Upper lobe of left lung (tissue), 6 donors: ENCODE data around the gene TOX2. TPM values are rescaled to one million over a fixed set of nuclear protein-coding genes. Genes with fewer than 3 reads are reported as not detected.

ENCODE experiments used
- ATAC-seq, 2 donors: fragments of 200-7000 bp; cut with Tn5 transposase; one replicate each; pipeline ENCODE4 v1.9.1; 2022; ENCODE audit warnings: mild to moderate bottlenecking in 2 of 2, moderate library complexity in 2 of 2; ENCODE audit not compliant: low FRiP score in 2 of 2
- DNase-seq, 2 donors: peaks; one replicate each; pipeline ENCODE4 v3.0.0-alpha.2; 2019 to 2020
- H3K27ac ChIP-seq, 4 donors: fragments of 200-600 bp; sonication (generic); one replicate each; pipeline ENCODE4 v1.5.1; 2016 to 2019
- H3K27me3 ChIP-seq, 4 donors: fragments of 200-600 bp; sonication (generic); one replicate each; pipeline ENCODE4 v1.5.1; 2017 to 2019
- H3K36me3 ChIP-seq, 4 donors: fragments of 200-600 bp; sonication (generic); one replicate each; pipeline ENCODE4 v1.5.1; 2016 to 2019
- H3K4me1 ChIP-seq, 4 donors: fragments of 200-600 bp; sonication (generic); one replicate each; pipeline ENCODE4 v1.5.1; 2018 to 2019
- H3K4me3 ChIP-seq, 4 donors: fragments of 200-600 bp; sonication (generic); one replicate each; pipeline ENCODE4 v1.5.1; 2017 to 2019; ENCODE audit warnings: mild to moderate bottlenecking in 2 of 4, moderate library complexity in 1 of 4
- H3K9me3 ChIP-seq, 4 donors: fragments of 200-600 bp; sonication (generic); one replicate each; pipeline ENCODE4 v1.5.1; 2018 to 2019
- CTCF ChIP-seq, 6 experiments: fragments of 450-650 bp in 4 of 6; fragments of 200-600 bp in 2 of 6; sonication (generic) in 2 of 6; IDR thresholded peaks; one replicate each; pipeline ENCODE4 v1.5.1; 2016 to 2019; ENCODE audit warnings: antibody characterized with exemption in 6 of 6
- EP300 ChIP-seq, 4 donors: sonication (generic); formaldehyde crosslinking; IDR thresholded peaks; one replicate each; pipeline ENCODE4 v1.5.1; 2017; ENCODE audit warnings: antibody characterized with exemption in 4 of 4, control low read depth in 2 of 4
- POLR2A ChIP-seq, 4 donors: fragments of 450-650 bp; IDR thresholded peaks; one replicate each; pipeline ENCODE4 v1.5.1; 2016 to 2017; ENCODE audit warnings: antibody characterized with exemption in 4 of 4, mild to moderate bottlenecking in 2 of 4
- POLR2AphosphoS5 ChIP-seq, 2 donors: sonication (generic); formaldehyde crosslinking; IDR thresholded peaks; one replicate each; pipeline ENCODE4 v1.5.1; 2017; ENCODE audit warnings: antibody characterized with exemption in 2 of 2
- WGBS, 2 donors: methylation state at CpG; one replicate each; pipeline ENCODE4 v1.1.5; 2017 to 2018; 5-methylcytosine and 5-hydroxymethylcytosine counted together
- total RNA-seq, 6 donors: library from RNA; depleted of rRNA in 4 of 6; stranded (reverse); fragments of >200 nt in 4 of 6; gene quantifications; one replicate each; pipeline versions ENCODE4 v1.1.0 to v1.2.1, GENCODE V29; 2016 to 2021
- donor health status: DM: no; HTN: no; CAD: no; lungs with moderate emphysema.
- donor health status: DM: no; HTN: yes; CAD: no; lungs with severe emphysema.

The TOX2 gene
- total RNA-seq, 6 donors from 2014 or later = 7.2 to 29.3 (median 23.7) TPM

DNA sequence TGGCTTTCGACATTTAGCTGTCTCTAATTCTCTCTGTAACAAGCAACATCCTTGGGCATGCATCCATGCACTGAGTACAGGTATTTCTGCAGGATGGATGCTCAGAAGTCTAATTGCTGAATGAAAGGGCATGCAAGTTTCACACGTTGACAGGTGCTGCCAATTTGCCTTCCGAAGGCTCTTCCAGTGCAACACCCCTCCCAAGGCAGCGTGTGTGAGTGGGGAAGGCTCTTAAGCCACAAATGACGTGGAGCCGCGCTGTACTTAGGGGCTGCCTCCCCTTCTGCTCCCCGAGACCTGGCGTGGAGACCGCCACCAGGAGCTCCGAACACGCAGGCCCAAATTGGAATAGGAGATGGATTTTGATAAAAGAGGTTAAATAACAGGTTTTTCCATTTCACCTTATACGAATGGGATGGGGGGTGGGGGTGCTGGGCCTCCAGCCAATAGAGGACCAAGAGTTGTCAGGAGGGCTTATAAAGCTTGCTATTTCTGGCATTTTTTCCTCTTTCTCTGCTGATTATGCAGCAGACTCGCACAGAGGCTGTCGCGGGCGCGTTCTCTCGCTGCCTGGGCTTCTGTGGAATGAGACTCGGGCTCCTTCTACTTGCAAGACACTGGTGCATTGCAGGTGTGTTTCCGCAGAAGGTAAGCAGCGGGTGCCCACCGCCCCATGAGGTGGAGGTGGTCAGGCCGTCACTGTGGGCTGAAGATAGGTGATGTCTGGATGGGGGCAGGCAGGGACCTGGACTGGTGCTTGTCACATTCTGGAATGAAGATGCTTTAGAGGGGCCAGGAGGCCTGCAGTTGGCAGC lies 30.9 kb downstream of the TOX2 start:
- no peaks in the 10 kb centered on the region for H3K27me3 ChIP-seq
- WGBS, 2 donors = 78 to 91% methylated on average over 24 of the region's 24 CpGs
- DNase-seq = peak in 1 of 2 donors; percentile 70
- no peak overlapping the region for H3K4me3 ChIP-seq
- H3K4me1 ChIP-seq = peaks cover 43 to 53% (median 49%) of the 10 kb centered on the region in 4 donors
- H3K36me3 ChIP-seq = no peaks in the 10 kb centered on the region
- ATAC-seq = no peak
- no peaks in the 10 kb centered on the region for H3K9me3 ChIP-seq
- H3K27ac ChIP-seq = no peak overlapping the region
- TF ChIP-seq EP300 (IDR thresholded peaks at IDR 0.05) (no peak), POLR2A (IDR thresholded peaks at IDR 0.05) (no peak), POLR2AphosphoS5 (IDR thresholded peaks at IDR 0.05) (no peak), CTCF (IDR thresholded peaks at IDR 0.05) (no peak)

GRCh38 chr20:43946206-43946491 lies 31.5 kb downstream of the TOX2 start:
- Histone ChIP-seq H3K4me3 (no peak overlapping the region), H3K4me1 (peaks cover 41 to 50% (median 47%) of the 10 kb centered on the region in 4 donors), H3K9me3 (no peaks in the 10 kb centered on the region), H3K27me3 (no peaks in the 10 kb centered on the region), H3K36me3 (no peaks in the 10 kb centered on the region), H3K27ac (no peak overlapping the region)
- no peak for DNase-seq
- WGBS, 2 donors = 83 to 89% methylated on average over 2 of the region's 2 CpGs
- ATAC-seq = no peak
- TF ChIP-seq EP300 (IDR thresholded peaks at IDR 0.05) (no peak), POLR2A (IDR thresholded peaks at IDR 0.05) (no peak), CTCF (IDR thresholded peaks at IDR 0.05) (no peak), POLR2AphosphoS5 (IDR thresholded peaks at IDR 0.05) (no peak)

GRCh38 chr20:43946659-43947315 lies 32.1 kb downstream of the TOX2 start:
- DNase-seq (no peak), ATAC-seq (no peak)
- WGBS, 2 donors = 75 to 94% methylated on average over 9 of the region's 9 CpGs
- Histone ChIP-seq H3K27me3 (no peaks in the 10 kb centered on the region), H3K36me3 (no peaks in the 10 kb centered on the region), H3K27ac (no peak overlapping the region), H3K4me1 (peaks cover 35 to 44% (median 41%) of the 10 kb centered on the region in 4 donors), H3K9me3 (no peaks in the 10 kb centered on the region), H3K4me3 (no peak overlapping the region)
- TF ChIP-seq POLR2AphosphoS5 (IDR thresholded peaks at IDR 0.05) (no peak), POLR2A (IDR thresholded peaks at IDR 0.05) (no peak), EP300 (IDR thresholded peaks at IDR 0.05) (no peak)

DNA sequence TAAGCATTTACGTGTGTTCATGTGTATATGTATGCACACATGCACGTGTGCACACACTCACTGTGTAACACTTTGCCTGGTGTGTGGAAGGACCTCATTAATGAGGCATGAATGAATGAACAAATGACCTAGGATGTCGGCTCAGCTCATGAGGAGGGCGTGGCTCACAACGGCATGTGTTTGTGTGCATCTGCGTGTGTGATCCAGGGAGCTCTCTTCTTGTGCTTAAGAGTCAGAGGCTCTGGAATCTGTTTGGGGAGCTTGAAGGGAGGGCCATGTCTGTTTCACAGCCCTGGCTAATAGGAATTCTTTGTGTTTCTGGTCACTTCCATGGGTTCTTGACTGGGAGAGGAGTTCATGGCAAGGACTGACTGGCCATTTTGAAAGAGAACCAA lies 32.7 kb downstream of the TOX2 start:
- Histone ChIP-seq H3K4me3 (no peak overlapping the region), H3K36me3 (no peaks in the 10 kb centered on the region), H3K27ac (no peak overlapping the region), H3K27me3 (no peaks in the 10 kb centered on the region), H3K4me1 (peaks cover 30 to 39% (median 35%) of the 10 kb centered on the region in 4 donors), H3K9me3 (no peaks in the 10 kb centered on the region)
- TF ChIP-seq CTCF (IDR thresholded peaks at IDR 0.05) (no peak), POLR2AphosphoS5 (IDR thresholded peaks at IDR 0.05) (no peak), POLR2A (IDR thresholded peaks at IDR 0.05) (no peak), EP300 (IDR thresholded peaks at IDR 0.05) (no peak)
- DNase-seq (no peak), ATAC-seq (no peak)
- WGBS, 2 donors = 79 to 82% methylated on average over 6 of the region's 6 CpGs

- H3K27me3 ChIP-seq = no peaks in the 10 kb centered on the region
- H3K9me3 ChIP-seq = no peaks in the 10 kb centered on the region
- ATAC-seq (no peak), DNase-seq (peak in 1 of 2 donors; percentile 36)
- 73 to 85% methylated on average over 4 to 8 of the region's 8 CpGs for WGBS, 2 donors
- H3K4me1 ChIP-seq = peaks cover 18 to 27% (median 24%) of the 10 kb centered on the region in 4 donors
- no peaks in the 10 kb centered on the region for H3K36me3 ChIP-seq
- H3K27ac ChIP-seq = no peak overlapping the region
- TF ChIP-seq EP300 (IDR thresholded peaks at IDR 0.05) (no peak), POLR2A (IDR thresholded peaks at IDR 0.05) (no peak), CTCF (IDR thresholded peaks at IDR 0.05) (no peak), POLR2AphosphoS5 (IDR thresholded peaks at IDR 0.05) (no peak)
- H3K4me3 ChIP-seq = no peak overlapping the region
Observed at GRCh38 chr20:43948455-43948854, 33.8 kb downstream of the TOX2 start.
